Measurements from ENCODE around the gene CALB2.
A peak's percentile ranks its signal among the peaks of the same experiment; 100 is the strongest.
"Not testable (repeated sequence)": the region's sequence is repeated elsewhere in the genome, so short reads cannot be mapped to it uniquely, and the experiment has no call there.

Gene CALB2, protein sequence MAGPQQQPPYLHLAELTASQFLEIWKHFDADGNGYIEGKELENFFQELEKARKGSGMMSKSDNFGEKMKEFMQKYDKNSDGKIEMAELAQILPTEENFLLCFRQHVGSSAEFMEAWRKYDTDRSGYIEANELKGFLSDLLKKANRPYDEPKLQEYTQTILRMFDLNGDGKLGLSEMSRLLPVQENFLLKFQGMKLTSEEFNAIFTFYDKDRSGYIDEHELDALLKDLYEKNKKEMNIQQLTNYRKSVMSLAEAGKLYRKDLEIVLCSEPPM

DNA sequence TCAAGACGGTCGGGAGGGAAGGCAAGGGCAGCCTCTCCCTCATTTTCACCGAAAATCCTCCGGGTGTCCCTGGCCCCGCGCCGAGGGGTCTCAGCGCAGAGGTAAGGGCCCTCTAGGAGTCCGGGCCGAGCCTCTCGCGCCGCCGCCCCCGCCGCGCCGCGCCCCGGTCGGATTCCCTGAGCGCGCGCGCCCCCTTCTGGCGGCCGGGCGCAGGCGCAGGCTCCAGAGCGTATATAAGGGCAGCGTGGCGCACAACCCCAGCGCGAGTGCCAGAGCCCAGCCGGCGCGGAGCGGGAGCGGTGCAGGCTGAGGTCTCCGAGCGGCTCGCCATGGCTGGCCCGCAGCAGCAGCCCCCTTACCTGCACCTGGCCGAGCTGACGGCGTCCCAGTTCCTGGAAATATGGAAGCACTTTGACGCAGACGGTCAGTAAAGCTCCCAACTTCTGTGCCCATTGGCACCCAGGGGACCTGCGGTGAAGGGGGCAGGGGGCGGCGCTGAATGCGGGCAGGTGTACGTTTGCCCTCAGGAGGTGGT lies at the start of gene CALB2:
Gene CALB2 (plus strand): TSS at position 260 of the 535 bp plus-strand sequence. CDS start 70 bp downstream, at position 330.
- H3K79me2 ChIP-seq (ENCODE audit: low read length): no peaks in the 10 kb centered on the region
- peak within 1 kb of the TSS; percentile 17; the same call in 1 of the 2 replicates for H2AFZ ChIP-seq (ENCODE audit: low read depth, low read length)
- 0 out of 2 replicates have a peak, but pooled peaks cover 3% of the 10 kb centered on the region for H3K4me1 ChIP-seq (ENCODE audit: low read length)
- peak within 1 kb of the TSS; percentile 65 for H3K4me2 ChIP-seq (ENCODE audit: low read length)
- H3K36me3 ChIP-seq (replicated peaks; ENCODE audit: low read depth, low read length): no peaks in the 10 kb centered on the region
- no peaks in the 10 kb centered on the region for H3K9me3 ChIP-seq (ENCODE audit: insufficient read depth, low read length)
- H4K20me1 ChIP-seq (ENCODE audit: insufficient read depth, low read length): no peaks in the 10 kb centered on the region
- peak within 1 kb of the TSS; percentile 57 for H3K4me3 ChIP-seq (ENCODE audit: low read length)
- TF ChIP-seq, protein P1, sequence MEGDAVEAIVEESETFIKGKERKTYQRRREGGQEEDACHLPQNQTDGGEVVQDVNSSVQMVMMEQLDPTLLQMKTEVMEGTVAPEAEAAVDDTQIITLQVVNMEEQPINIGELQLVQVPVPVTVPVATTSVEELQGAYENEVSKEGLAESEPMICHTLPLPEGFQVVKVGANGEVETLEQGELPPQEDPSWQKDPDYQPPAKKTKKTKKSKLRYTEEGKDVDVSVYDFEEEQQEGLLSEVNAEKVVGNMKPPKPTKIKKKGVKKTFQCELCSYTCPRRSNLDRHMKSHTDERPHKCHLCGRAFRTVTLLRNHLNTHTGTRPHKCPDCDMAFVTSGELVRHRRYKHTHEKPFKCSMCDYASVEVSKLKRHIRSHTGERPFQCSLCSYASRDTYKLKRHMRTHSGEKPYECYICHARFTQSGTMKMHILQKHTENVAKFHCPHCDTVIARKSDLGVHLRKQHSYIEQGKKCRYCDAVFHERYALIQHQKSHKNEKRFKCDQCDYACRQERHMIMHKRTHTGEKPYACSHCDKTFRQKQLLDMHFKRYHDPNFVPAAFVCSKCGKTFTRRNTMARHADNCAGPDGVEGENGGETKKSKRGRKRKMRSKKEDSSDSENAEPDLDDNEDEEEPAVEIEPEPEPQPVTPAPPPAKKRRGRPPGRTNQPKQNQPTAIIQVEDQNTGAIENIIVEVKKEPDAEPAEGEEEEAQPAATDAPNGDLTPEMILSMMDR (IDR thresholded peaks at IDR 0.05; ENCODE audit: low read depth, low read length): peak; percentile 85
- no peak for TF ChIP-seq EZH2phosphoT487 (IDR thresholded peaks at IDR 0.05; ENCODE audit: low read depth)
- peaks cover 53% of the 10 kb centered on the region for H3K27me3 ChIP-seq (ENCODE audit: low read depth, low read length)
- no peak within 1 kb of the TSS for H3K27ac ChIP-seq (ENCODE audit: low read length)
- H3K9ac ChIP-seq (ENCODE audit: low read length): no peak within 1 kb of the TSS; the same call in 1 of the 2 replicates

DNA sequence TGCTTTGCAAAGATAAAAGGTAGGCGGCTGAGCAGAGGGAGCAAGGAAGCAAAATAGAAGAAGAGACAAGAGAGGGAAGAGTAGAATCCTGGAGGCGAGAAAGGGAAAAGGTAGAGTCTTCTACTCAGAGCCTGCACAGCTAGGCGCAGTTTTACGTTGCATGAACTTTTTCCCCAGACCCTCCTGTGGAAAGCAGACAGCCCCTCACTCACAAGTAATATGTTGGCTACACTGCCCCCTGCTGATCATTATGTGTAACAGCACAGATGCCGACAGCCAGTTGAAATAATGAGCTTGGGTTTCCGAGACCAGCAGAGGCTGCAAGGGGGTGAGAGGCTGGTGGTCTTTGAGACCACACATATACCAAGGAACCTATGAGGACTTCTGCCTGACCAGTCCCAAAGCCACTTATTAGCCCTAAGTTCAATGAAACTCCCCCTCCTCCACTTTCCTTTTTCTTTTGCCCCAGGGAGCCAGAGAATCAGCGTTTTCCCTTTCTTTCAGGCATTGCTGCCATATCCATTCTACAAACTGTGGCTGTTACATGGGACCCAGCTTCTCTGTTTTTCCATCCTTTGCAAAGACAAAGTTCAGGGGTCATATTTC lies 46.9 kb upstream of the CALB2 start:
- Histone ChIP-seq H3K4me3 (ENCODE audit: low read length) (no peak overlapping the region), H3K9me3 (ENCODE audit: insufficient read depth, low read length) (no peaks in the 10 kb centered on the region)

DNA sequence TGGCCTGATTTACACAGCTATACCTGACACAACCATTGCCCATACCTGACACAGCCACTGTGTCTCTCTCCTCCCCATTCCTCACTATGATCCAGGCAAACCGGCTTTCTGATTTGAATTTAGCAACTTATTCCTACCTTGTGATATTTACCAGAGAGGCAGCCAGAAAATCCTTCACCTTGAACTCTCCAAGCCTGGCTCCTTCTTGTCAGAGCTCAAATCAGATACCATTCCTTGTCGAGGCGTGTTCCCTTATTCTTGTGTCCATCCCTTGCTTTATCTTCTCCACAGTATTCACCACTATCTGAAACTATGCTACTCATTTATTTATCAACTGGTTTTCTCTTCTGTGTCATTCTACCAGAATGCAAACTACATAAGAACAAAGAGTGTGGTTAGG lies 44.9 kb upstream of the CALB2 start:
- not testable (repeated sequence) for H3K79me2 ChIP-seq (ENCODE audit: low read length); H3K4me3 ChIP-seq (ENCODE audit: low read length); H3K4me1 ChIP-seq (ENCODE audit: low read length); H3K9ac ChIP-seq (ENCODE audit: low read length); H2AFZ ChIP-seq (ENCODE audit: low read depth, low read length); H3K27ac ChIP-seq (ENCODE audit: low read length); H3K4me2 ChIP-seq (ENCODE audit: low read length); H3K36me3 ChIP-seq (replicated peaks; ENCODE audit: low read depth, low read length); H4K20me1 ChIP-seq (ENCODE audit: insufficient read depth, low read length); H3K9me3 ChIP-seq (ENCODE audit: insufficient read depth, low read length)
- peaks cover 25% of the 10 kb centered on the region for H3K27me3 ChIP-seq (ENCODE audit: low read depth, low read length)

More for the DNA sequence above, 46.9 kb upstream of the CALB2 start:
- Histone ChIP-seq H2AFZ (ENCODE audit: low read depth, low read length) (no peak overlapping the region), H3K4me1 (ENCODE audit: low read length) (no peaks in the 10 kb centered on the region), H3K36me3 (replicated peaks; ENCODE audit: low read depth, low read length) (no peaks in the 10 kb centered on the region), H4K20me1 (ENCODE audit: insufficient read depth, low read length) (no peaks in the 10 kb centered on the region), H3K4me2 (ENCODE audit: low read length) (no peak overlapping the region; the same call in 1 of the 2 replicates), H3K27ac (ENCODE audit: low read length) (no peak overlapping the region), H3K9ac (ENCODE audit: low read length) (no peak overlapping the region), H3K79me2 (ENCODE audit: low read length) (no peaks in the 10 kb centered on the region), H3K27me3 (ENCODE audit: low read depth, low read length) (peaks cover 16% of the 10 kb centered on the region)
- TF ChIP-seq, protein P1 (IDR thresholded peaks at IDR 0.05; ENCODE audit: low read depth, low read length): peak; percentile 91
- no peak for TF ChIP-seq EZH2phosphoT487 (IDR thresholded peaks at IDR 0.05; ENCODE audit: low read depth)

DNA sequence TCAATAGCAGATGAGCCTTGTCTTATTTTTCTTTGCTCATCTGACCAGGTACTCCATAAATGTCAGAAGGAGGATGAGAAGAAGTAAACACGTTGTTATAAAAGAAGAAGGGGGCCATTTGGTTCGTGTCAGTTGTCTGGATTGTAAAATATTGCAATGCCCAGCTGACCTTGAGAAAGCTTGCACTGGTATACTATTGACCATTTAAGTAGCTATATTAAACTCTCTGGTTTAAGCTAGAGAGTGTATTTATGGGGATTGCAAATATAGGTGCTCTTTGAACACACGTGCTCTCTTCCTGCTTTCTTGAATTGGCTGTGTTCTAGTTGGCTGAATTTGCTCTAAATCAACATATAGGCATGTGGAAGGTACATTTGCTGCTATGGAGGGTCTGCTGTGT lies 43.3 kb upstream of the CALB2 start:
- Histone ChIP-seq H2AFZ (ENCODE audit: low read depth, low read length) (no peak overlapping the region), H3K4me1 (ENCODE audit: low read length) (no peaks in the 10 kb centered on the region), H3K9me3 (ENCODE audit: insufficient read depth, low read length) (no peaks in the 10 kb centered on the region), H3K4me3 (ENCODE audit: low read length) (no peak overlapping the region), H3K4me2 (ENCODE audit: low read length) (no peak overlapping the region), H3K27ac (ENCODE audit: low read length) (no peak overlapping the region), H4K20me1 (ENCODE audit: insufficient read depth, low read length) (0 out of 2 replicates have a peak, but pooled peaks cover 4% of the 10 kb centered on the region), H3K79me2 (ENCODE audit: low read length) (no peaks in the 10 kb centered on the region), H3K9ac (ENCODE audit: low read length) (no peak overlapping the region), H3K36me3 (replicated peaks; ENCODE audit: low read depth, low read length) (no peaks in the 10 kb centered on the region), H3K27me3 (ENCODE audit: low read depth, low read length) (peaks cover 22% of the 10 kb centered on the region)
- TF ChIP-seq, protein P1 (IDR thresholded peaks at IDR 0.05; ENCODE audit: low read depth, low read length): no peak
- TF ChIP-seq EZH2phosphoT487 (IDR thresholded peaks at IDR 0.05; ENCODE audit: low read depth): no peak

Measured in OCI-LY3 (cell line).